Measurements from ENCODE around the gene SDR9C7.
"Not testable (repeated sequence)": the region's sequence is repeated elsewhere in the genome, so short reads cannot be mapped to it uniquely, and the experiment has no call there.

SDR9C7 gene

GRCh38 chr12:56951582-56952339 lies 17.6 kb upstream of the SDR9C7 start:
- no peak for DNase-seq

- DNase-seq, result no peak
Observed at GRCh38 chr12:56948881-56949280, 14.7 kb upstream of the SDR9C7 start.

- no peak for DNase-seq
Observed at GRCh38 chr12:56948457-56948777, 14.2 kb upstream of the SDR9C7 start.

- no peak for DNase-seq
Observed at GRCh38 chr12:56947633-56948456, 13.6 kb upstream of the SDR9C7 start.

DNA sequence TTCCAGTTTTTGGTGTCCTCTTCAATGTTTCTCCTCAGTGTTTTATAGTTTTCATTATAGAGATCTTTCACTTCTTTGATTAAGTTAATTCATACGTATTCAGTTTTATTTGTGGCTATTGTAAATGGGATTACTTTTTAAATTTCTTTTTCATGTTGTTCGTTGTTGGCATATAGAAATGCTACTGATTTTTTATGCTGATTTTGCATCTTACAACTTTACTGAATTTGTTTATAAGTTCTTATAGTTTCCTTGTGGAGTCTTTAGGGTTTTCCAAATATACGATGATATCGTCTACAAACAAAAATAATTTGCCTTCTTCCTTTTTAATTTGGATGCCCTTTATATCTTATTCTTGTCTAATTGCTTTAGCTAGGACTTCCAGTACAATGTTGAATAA lies 9.7 kb upstream of the SDR9C7 start:
- DNase-seq, result no peak

- not testable (repeated sequence) for DNase-seq
Observed at GRCh38 chr12:56943374-56943773, 9.2 kb upstream of the SDR9C7 start.

DNA sequence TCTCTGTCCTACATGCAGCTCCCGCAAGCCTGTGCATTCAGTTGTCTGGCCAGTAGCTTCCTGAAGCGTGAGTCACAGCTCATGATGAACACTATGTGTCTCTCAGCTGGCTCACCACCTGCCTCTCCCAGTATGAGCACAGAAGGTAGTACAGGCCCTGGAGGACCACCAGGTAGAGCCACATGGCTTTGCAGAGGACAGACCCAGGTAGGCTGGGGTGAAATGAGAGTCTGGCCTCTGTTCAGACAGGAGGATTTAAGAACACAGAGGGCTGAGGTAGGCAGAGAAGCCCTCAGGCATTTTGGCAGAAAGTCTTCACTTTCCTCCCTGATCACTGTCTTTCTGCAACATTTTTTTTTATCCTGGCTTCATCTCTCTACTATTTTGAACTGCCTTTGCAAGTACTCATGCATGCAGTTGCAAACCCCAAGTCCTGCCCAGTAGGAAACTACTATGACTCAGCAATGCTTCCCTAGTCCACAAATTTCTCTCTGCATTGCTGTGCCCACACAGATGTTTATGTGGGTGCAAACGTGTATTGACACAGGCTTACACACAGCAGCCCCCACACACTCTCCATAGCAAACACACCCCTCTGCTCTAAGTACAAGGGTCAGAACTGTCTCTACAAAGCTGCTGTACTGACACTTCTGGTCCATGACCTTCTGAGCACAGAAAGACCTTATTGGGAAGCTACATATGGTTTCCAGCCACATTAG lies 7.2 kb upstream of the SDR9C7 start:
- DNase-seq, result no peak

GRCh38 chr12:56940942-56941298 lies 6.7 kb upstream of the SDR9C7 start:
- not testable (repeated sequence) for DNase-seq

DNA sequence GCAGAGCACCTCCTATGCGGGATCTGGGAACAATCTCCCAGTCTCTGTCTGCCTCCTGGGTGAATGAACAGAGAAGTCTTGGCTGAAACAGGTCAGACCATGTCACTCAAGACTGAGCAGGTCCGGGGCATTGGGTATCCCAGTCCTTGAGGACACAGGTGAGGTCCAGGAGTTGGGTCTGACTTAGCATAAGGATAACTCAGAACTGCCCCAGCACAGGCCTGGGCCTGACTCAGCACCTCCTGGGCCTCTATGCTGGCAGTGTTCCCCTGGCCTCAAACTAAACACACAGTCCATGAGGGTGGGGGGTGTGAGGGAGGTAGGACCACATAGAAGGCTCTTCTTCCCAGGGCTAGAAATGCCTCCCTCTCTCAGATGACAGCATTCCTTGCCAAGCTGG lies 1.5 kb upstream of the SDR9C7 start:
- no peak for DNase-seq

DNA sequence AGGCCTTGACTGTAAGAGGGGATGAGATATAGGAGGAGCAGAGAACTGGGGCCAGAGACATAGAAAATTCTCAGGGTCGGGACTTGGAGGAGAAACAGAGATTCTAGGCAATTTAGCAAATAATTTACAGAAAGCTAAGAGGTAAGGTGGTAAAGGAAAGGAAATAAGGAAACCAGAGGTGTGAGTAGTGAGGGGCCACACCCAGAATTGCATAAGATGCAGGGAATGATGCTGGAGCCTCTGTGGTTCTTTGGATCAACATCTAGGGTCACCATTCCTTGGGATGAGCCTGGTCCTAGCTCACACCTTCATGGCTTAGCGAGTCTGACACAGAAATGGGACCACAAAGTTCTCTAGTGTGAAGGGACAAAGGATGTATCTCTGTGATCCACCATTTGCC lies 949 bp upstream of the SDR9C7 start:
- no peak for DNase-seq

DNA sequence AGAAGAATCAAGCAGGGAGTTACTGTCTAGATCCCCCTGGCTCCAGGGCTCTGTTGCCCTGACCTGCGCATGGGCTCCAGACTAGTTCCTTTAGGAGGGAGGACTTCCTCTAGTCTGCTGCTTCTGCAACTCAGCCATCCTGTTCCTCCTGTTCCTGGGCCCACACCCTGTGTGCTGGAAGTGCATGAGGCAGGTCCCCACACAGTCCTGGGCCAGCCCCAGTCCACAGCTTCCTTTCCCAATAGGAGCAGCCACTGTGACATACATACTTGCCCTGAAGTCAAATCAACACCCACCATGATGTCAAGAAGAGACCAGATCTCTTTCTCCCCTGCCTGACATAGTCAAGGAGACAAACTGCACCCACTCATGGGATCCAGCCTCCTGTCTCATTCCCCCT lies 1.3 kb downstream of the SDR9C7 start:
- DNase-seq, result no peak

- no peak for DNase-seq
Observed at GRCh38 chr12:56932146-56932545, 2.1 kb downstream of the SDR9C7 start.

DNA sequence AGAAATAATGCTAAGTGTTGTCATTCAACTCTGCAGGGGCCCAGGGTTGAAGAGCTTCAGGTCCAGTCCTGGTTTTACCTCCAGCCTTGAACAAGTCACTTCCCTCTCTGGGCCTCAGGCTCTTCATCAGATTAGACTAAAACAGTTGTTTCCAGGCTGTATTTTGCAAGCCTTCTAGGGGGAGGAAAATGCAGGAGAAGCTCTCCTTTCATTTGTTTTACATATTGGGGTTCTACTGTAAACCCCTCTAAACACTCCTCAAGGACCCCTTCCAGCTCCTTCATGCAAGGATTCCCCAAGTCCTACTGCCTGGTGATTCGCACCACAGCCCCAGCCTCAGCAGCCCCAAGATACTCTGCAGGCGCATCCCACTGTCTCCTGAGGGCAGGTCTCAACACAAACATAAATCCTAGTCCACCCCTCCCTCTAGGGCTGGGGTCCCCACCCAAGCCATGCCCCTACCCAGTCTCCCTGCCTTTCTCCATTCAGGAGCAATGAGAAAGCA lies 2.7 kb downstream of the SDR9C7 start:
- DNase-seq, result no peak

GRCh38 chr12:56930241-56930640 lies 4.0 kb downstream of the SDR9C7 start:
- no peak for DNase-seq

- no peak for DNase-seq
Observed at GRCh38 chr12:56929780-56930179, 4.4 kb downstream of the SDR9C7 start.

DNA sequence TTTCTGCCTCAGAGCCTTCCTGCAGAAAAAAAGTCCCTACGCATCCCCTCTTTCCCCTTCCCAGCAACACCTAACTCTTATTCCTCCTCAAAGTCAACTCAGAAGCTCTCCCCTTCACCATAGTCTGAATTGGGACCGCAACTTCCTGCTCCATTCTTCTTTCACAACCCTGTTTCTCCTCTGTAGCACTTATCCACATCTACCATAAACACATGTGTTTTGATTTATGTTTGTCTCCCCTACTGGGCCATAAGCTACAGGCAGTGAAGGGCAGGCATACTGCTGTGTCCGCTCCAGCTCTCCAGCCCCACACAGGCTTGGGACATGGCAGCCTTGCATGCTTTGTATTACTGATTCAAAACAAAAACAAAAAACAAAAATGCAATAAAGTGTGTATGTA lies 5.9 kb downstream of the SDR9C7 start:
- no peak for DNase-seq

DNA sequence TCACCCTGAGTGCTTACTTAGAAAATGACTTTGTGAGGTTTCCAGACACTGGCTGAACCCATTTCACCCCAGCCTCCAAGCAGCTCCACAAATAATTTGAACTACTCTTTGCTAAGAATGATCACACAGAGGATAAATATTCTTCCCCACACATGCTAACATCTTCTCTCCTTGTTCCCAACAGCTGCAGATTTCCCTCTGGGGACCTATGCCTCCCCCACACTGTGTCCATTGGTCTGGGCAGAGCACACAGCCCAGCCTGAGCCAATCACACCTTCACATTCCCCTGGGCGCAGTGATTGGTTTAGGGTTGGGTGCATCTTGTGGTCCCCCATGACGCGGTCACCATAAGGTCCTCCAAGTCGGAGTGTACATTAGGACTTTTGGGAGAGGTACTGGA lies 6.9 kb downstream of the SDR9C7 start:
- no peak for DNase-seq

DNA sequence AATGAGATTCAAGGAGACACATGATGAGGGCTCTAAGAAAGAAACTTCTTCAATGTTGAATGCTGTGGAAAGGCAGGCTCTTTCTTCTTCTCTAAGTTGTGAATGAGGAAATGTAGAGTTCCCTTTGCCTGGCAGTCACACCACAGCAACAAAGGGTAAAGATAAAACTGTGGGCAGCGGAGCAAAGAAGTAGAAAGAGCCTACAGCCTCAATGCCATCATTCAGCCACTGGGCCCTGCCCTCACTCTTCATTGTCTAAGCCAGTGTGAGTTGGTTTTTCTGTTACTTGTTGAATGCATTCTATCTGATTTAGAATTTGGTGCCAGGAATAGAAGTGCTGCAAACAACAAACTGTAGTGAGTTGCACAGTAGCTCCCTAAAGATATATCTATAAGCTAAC lies 12.2 kb downstream of the SDR9C7 start:
- no peak for DNase-seq

GRCh38 chr12:56921346-56921745 lies 12.9 kb downstream of the SDR9C7 start:
- no peak for DNase-seq

GRCh38 chr12:56918139-56918538 lies 16.1 kb downstream of the SDR9C7 start:
- not testable (repeated sequence) for DNase-seq

- DNase-seq, result no peak
Observed at GRCh38 chr12:56916996-56917333, 17.2 kb downstream of the SDR9C7 start.

- no peak for DNase-seq
Observed at GRCh38 chr12:56916296-56916995, 17.8 kb downstream of the SDR9C7 start.

- DNase-seq, result no peak
Observed at GRCh38 chr12:56914724-56915123, 19.5 kb downstream of the SDR9C7 start.

Measured in central memory CD4-positive, alpha-beta T cell (primary cell).